HepG2 (cell line): ENCODE measurements around the gene CAPS. TPM values are rescaled to one million over a fixed set of nuclear protein-coding genes. Genes with fewer than 3 reads are reported as not detected.

Experiments
- AKAP8 ChIP-seq: sonication (generic); formaldehyde crosslinking; IDR thresholded peaks from 2 replicates; pipeline ENCODE4 v1.5.1; 2020; ENCODE audit warnings: mild to moderate bottlenecking, missing genetic modification reagents
- NR2C2 ChIP-seq: sonication (generic); formaldehyde crosslinking; IDR thresholded peaks from 2 replicates; pipeline ENCODE4 v1.4.0; 2020; ENCODE audit warnings: missing genetic modification reagents, mild to moderate bottlenecking, moderate library complexity, borderline replicate concordance
- PLSCR1 ChIP-seq: sonication (generic); formaldehyde crosslinking; IDR thresholded peaks from 2 replicates; pipeline ENCODE4 v1.5.0; 2020; ENCODE audit warnings: missing genetic modification reagents, mild to moderate bottlenecking, borderline replicate concordance
- ZC3H4 ChIP-seq: sonication (generic); formaldehyde crosslinking; IDR thresholded peaks from 2 replicates; pipeline ENCODE4 v1.4.0; 2020; ENCODE audit warnings: missing genetic modification reagents, borderline replicate concordance
- ZFP82 ChIP-seq: sonication (generic); formaldehyde crosslinking; IDR thresholded peaks from 2 replicates; pipeline ENCODE4 v1.5.1; 2020; ENCODE audit warnings: mild to moderate bottlenecking, missing genetic modification reagents, borderline replicate concordance
- ZNF121 ChIP-seq: sonication (generic); formaldehyde crosslinking; IDR thresholded peaks from 2 replicates; pipeline ENCODE4 v1.5.0; 2020; ENCODE audit warnings: mild to moderate bottlenecking, missing genetic modification reagents
- ZNF124 ChIP-seq: sonication (generic); formaldehyde crosslinking; IDR thresholded peaks from 2 replicates; pipeline ENCODE4 v1.4.0; 2020; ENCODE audit warnings: missing genetic modification reagents
- ZNF160 ChIP-seq: sonication (generic); formaldehyde crosslinking; IDR thresholded peaks from 2 replicates; pipeline ENCODE4 v1.8.0; 2022; ENCODE audit warnings: mild to moderate bottlenecking, inconsistent platforms, missing genetic modification reagents
- ZNF251 ChIP-seq: sonication (generic); formaldehyde crosslinking; IDR thresholded peaks from 2 replicates; pipeline ENCODE4 v1.9.0; 2021; ENCODE audit warnings: mild to moderate bottlenecking, missing genetic modification reagents
- ZNF260 ChIP-seq: sonication (generic); formaldehyde crosslinking; IDR thresholded peaks from 2 replicates; pipeline ENCODE4 v1.4.0; 2020; ENCODE audit warnings: missing genetic modification reagents, low read depth, mild to moderate bottlenecking, borderline replicate concordance
- ZNF331 ChIP-seq: sonication (generic); formaldehyde crosslinking; IDR thresholded peaks from 2 replicates; pipeline ENCODE4 v1.4.0; 2020; ENCODE audit warnings: missing genetic modification reagents
- ZNF383 ChIP-seq: sonication (generic); formaldehyde crosslinking; IDR thresholded peaks from 2 replicates; pipeline ENCODE4 v1.4.0; 2020; ENCODE audit warnings: missing genetic modification reagents, mild to moderate bottlenecking, borderline replicate concordance
- ZNF460 ChIP-seq: sonication (generic); formaldehyde crosslinking; IDR thresholded peaks from 2 replicates; pipeline ENCODE4 v1.5.1; 2020; ENCODE audit warnings: missing genetic modification reagents, mild to moderate bottlenecking, borderline replicate concordance
- ZNF510 ChIP-seq: sonication (generic); formaldehyde crosslinking; IDR thresholded peaks from 2 replicates; pipeline ENCODE4 v1.4.0; 2020; ENCODE audit warnings: low read depth, mild to moderate bottlenecking, missing genetic modification reagents
- ZNF770 ChIP-seq: sonication (generic); formaldehyde crosslinking; IDR thresholded peaks from 2 replicates; pipeline ENCODE4 v1.5.0; 2020; ENCODE audit warnings: mild to moderate bottlenecking, missing genetic modification reagents
- ZXDC ChIP-seq: sonication (generic); formaldehyde crosslinking; IDR thresholded peaks from 2 replicates; pipeline ENCODE4 v1.5.0; 2020; ENCODE audit warnings: mild to moderate bottlenecking, missing genetic modification reagents
- polyA plus RNA-seq, 8 experiments: library from polyadenylated mRNA; depleted of rRNA in 3 of 8; stranded (reverse) in 7 of 8; unstranded in 1 of 8; fragments of >200 nt; fragmentation: Illumina TruSeq in 4 of 8; extraction: Trizol in 4 of 8; gene quantifications; 2 replicates each; pipeline versions ENCODE4 v1.2.1 to v1.2.3, GENCODE V29; 2011 to 2016; ENCODE audit warnings: low read depth in 4 of 8, missing spikeins in 1 of 8, mixed read lengths in 1 of 8; ENCODE audit not compliant: insufficient read depth in 1 of 8
- total RNA-seq, 5 experiments: library from RNA; depleted of rRNA; stranded (reverse); fragments of >200 nt; fragmentation: Illumina TruSeq; extraction: Trizol; gene quantifications; 2 replicates each; pipeline ENCODE4 v1.2.3, GENCODE V29; 2016; ENCODE audit warnings: low read depth in 1 of 5

The CAPS gene
- total and polyA plus RNA-seq, 2 of the 13 experiments (the other 11 are each of a cell fraction or from before 2014, with no cell fraction given): 3.1 TPM

GRCh38 chr19:5893296-5893903 is 20.7 kb upstream of the CAPS start (continued):
- TF ChIP-seq ZXDC (CRISPR knock-in tag) (no peak), ZNF121 (peak; percentile 70), ZNF124 (CRISPR knock-in tag) (no peak), AKAP8 (CRISPR knock-in tag) (0 out of 2 replicates have a peak, but pooled peaks have one; percentile 45), ZNF460 (CRISPR knock-in tag) (0 out of 2 replicates have a peak, but pooled peaks have one; percentile 5), ZNF510 (CRISPR knock-in tag) (no peak), ZNF383 (CRISPR knock-in tag) (no peak), NR2C2 (0 out of 2 replicates have a peak, but pooled peaks have one; percentile 15), ZNF260 (CRISPR knock-in tag) (no peak), PLSCR1 (CRISPR knock-in tag) (no peak), ZNF770 (CRISPR knock-in tag) (peak; percentile 10; the same call in 1 of the 2 replicates), ZC3H4 (CRISPR knock-in tag) (no peak), ZNF251 (CRISPR knock-in tag) (no peak), ZNF160 (CRISPR knock-in tag) (no peak), ZNF331 (no peak), ZFP82 (0 out of 2 replicates have a peak, but pooled peaks have one; percentile 32)
